ENCODE measurements around the gene BACE2.

BACE2 gene

GRCh38 chr21:41167348-41168342 lies at the start of gene BACE2:
Gene BACE2 (plus strand): TSS chr21:41168160. CDS start chr21:41168264, 104 bp downstream.
- DNase-seq = peak; percentile 88

GRCh38 chr21:41119901-41120300 lies 48.1 kb upstream of the BACE2 start:
- DNase-seq = no peak

- DNase-seq = no peak
These were observed 47.0 kb upstream of the BACE2 start for GRCh38 chr21:41120997-41121396.

GRCh38 chr21:41121785-41122415 lies 46.1 kb upstream of the BACE2 start:
- DNase-seq = peak; percentile 88

- DNase-seq = peak; percentile 63
These were observed 43.2 kb upstream of the BACE2 start for GRCh38 chr21:41124641-41125201.

GRCh38 chr21:41128981-41129380 lies 39.0 kb upstream of the BACE2 start:
- no peak for DNase-seq

- no peak for DNase-seq
These were observed 37.1 kb upstream of the BACE2 start for GRCh38 chr21:41130883-41131282.

- no peak for DNase-seq
These were observed 34.0 kb upstream of the BACE2 start for GRCh38 chr21:41133874-41134522.

GRCh38 chr21:41135746-41136145 lies 32.2 kb upstream of the BACE2 start:
- DNase-seq = peak; percentile 44

- DNase-seq = no peak
These were observed 31.7 kb upstream of the BACE2 start for GRCh38 chr21:41136286-41136685.

- no peak for DNase-seq
These were observed 30.6 kb upstream of the BACE2 start for GRCh38 chr21:41137401-41137800.

- no peak for DNase-seq
These were observed 30.1 kb upstream of the BACE2 start for GRCh38 chr21:41137889-41138288.

- no peak for DNase-seq
These were observed 29.2 kb upstream of the BACE2 start for GRCh38 chr21:41138711-41139110.

GRCh38 chr21:41139275-41139674 lies 28.7 kb upstream of the BACE2 start:
- DNase-seq = no peak

- DNase-seq = no peak
These were observed 28.0 kb upstream of the BACE2 start for GRCh38 chr21:41139951-41140350.

- DNase-seq = no peak
These were observed 26.9 kb upstream of the BACE2 start for GRCh38 chr21:41141031-41141457.

- DNase-seq = peak; percentile 84
These were observed 25.7 kb upstream of the BACE2 start for GRCh38 chr21:41142051-41142795.

- no peak for DNase-seq
These were observed 24.2 kb upstream of the BACE2 start for GRCh38 chr21:41143596-41144325.

- no peak for DNase-seq
These were observed 20.6 kb upstream of the BACE2 start for GRCh38 chr21:41147096-41147978.

- DNase-seq = no peak
These were observed 20.0 kb upstream of the BACE2 start for GRCh38 chr21:41147979-41148355.

- no peak for DNase-seq
These were observed 19.2 kb upstream of the BACE2 start for GRCh38 chr21:41148798-41149197.

Data from right hindlimb (tissue), 1 donor.